GM19193 (cell line): ENCODE results near the gene TUB.

ENCODE experiments used
- POLR2A ChIP-seq: IDR thresholded peaks from 4 replicates; pipeline ENCODE4 v1.6.1; 2011; ENCODE audit not compliant: insufficient read depth, insufficient read length; ENCODE audit errors: extremely low read depth

Gene TUB

GRCh38 chr11:8122173-8122764 lies 41.3 kb downstream of the TUB start:
- no peak for TF ChIP-seq POLR2A

GRCh38 chr11:8126649-8127289 lies 45.8 kb downstream of the TUB start:
- no peak for TF ChIP-seq POLR2A

DNA sequence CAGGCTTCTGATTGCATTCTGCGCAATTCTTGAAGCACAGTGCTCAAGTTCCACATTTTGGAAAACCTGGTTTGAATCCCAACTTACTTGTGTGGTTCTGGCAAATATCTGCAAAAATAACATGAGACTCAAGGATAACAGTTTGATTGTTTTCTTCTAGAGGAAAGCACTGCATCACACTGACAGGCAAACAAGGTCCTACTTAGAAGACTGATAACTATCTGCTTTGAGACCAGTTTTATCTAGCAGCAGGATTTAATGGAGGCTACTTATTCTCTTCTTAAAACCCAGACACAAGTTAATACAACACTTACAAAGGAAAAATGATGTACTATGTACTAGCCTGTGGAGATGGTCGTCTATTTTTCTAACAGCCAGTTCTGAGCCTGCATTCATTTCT lies 46.4 kb downstream of the TUB start:
- no peak for TF ChIP-seq POLR2A

- no peak for TF ChIP-seq POLR2A
Observed at GRCh38 chr11:8138526-8138925, 57.5 kb downstream of the TUB start.

DNA sequence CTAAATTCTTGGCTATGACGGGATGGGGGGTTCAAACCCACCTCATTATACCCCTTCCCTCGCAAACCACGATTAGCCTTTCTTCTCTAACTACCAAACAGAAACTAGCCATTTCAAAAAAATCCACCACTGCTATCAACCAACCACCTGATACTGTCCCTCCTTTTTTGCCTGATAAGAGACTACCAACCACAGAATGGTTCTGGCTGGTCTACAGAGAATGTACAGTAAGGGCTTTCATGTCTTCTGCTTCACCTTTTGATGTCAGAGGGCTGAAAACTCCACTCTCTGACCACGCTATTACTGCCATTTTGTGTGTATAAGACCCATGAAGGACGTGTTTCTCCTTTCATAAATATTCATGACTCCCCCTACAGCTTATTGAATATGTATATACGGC lies 68.7 kb downstream of the TUB start:
- TF ChIP-seq POLR2A = no peak
